T-helper 2 cell treated with Interferon-gamma antibody and Interleukin-4, amounts not matched to agents 5 μg/mL and 100 μg/mL, for 36 hours (primary cell): ENCODE results near the gene DNAH8.
"Not testable (repeated sequence)": the region's sequence is repeated elsewhere in the genome, so short reads cannot be mapped to it uniquely, and the experiment has no call there.

ENCODE experiments used
- DNase-seq: peaks from one replicate; pipeline ENCODE4 v3.0.0; 2021; ENCODE audit warnings: low spot score
- H3K27ac Mint-ChIP-seq: one replicate; pipeline ENCODE4 v1.8.0; 2021; ENCODE audit warnings: mild to moderate bottlenecking, mixed read lengths
- H3K27me3 Mint-ChIP-seq: one replicate; pipeline ENCODE4 v1.8.0; 2021; ENCODE audit warnings: low read depth, mixed read lengths
- H3K36me3 Mint-ChIP-seq: one replicate; pipeline ENCODE4 v1.8.0; 2021; ENCODE audit warnings: low read depth, mixed read lengths
- H3K4me1 Mint-ChIP-seq: one replicate; pipeline ENCODE4 v1.8.0; 2021; ENCODE audit warnings: low read depth, mixed read lengths
- H3K4me3 Mint-ChIP-seq: one replicate; pipeline ENCODE4 v1.8.0; 2022; ENCODE audit warnings: mild to moderate bottlenecking, moderate library complexity, mixed read lengths
- H3K9me3 Mint-ChIP-seq: one replicate; pipeline ENCODE4 v1.8.0; 2021; ENCODE audit warnings: mixed read lengths

The DNAH8 gene

GRCh38 chr6:38915205-38915925, 200.3 kb downstream of the DNAH8 start:
- Mint-ChIP-seq H3K4me1 (no peaks in the 10 kb centered on the region), H3K27ac (no peak overlapping the region), H3K36me3 (no peaks in the 10 kb centered on the region), H3K27me3 (peaks cover 4% of the 10 kb centered on the region), H3K9me3 (no peaks in the 10 kb centered on the region), H3K4me3 (no peak overlapping the region)
- DNase-seq = no peak

- DNase-seq, H3K9me3 Mint-ChIP-seq, H3K27me3 Mint-ChIP-seq, H3K4me1 Mint-ChIP-seq, H3K4me3 Mint-ChIP-seq, H3K36me3 Mint-ChIP-seq, H3K27ac Mint-ChIP-seq: not testable (repeated sequence)
Observed at GRCh38 chr6:38921540-38921939, 206.4 kb downstream of the DNAH8 start.

DNA sequence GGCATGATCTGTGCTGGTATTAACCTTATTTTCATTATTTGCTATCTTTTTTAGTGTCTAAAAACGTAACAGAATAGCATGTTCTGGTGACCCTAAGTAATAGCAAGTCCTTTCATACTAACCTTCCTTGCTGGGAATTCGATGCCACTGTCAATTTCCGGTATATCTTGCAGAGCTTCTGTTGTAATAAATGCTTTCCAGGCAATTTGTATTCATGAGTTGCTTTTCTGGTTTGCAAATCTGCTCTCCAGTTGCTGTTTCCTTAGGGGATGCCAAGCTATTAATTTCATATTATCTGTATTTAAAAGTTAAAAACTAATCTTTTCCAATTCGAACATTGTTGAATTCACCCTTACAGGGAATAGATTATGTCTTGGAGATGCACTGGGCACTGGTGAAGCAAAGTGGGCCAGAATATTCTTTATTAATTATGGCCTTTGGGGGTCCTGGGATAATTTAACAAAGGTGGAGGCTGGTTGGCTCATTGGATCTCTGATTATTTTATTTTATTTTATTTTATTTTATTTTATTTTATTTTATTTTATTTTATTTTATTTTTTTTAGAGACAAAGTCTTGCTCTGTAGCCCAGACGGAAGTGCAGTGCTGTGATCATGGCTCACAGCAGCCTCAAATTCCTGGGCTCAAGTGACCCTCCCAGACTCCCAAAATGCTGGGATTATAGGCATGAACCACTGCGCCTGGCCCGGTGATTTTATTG, 209.8 kb downstream of the DNAH8 start:
- H3K4me1 Mint-ChIP-seq = no peaks in the 10 kb centered on the region
- no peak overlapping the region for H3K27ac Mint-ChIP-seq
- no peaks in the 10 kb centered on the region for H3K9me3 Mint-ChIP-seq
- peaks cover 16% of the 10 kb centered on the region for H3K27me3 Mint-ChIP-seq
- DNase-seq = no peak
- H3K4me3 Mint-ChIP-seq = no peak overlapping the region
- H3K36me3 Mint-ChIP-seq = no peaks in the 10 kb centered on the region

DNA sequence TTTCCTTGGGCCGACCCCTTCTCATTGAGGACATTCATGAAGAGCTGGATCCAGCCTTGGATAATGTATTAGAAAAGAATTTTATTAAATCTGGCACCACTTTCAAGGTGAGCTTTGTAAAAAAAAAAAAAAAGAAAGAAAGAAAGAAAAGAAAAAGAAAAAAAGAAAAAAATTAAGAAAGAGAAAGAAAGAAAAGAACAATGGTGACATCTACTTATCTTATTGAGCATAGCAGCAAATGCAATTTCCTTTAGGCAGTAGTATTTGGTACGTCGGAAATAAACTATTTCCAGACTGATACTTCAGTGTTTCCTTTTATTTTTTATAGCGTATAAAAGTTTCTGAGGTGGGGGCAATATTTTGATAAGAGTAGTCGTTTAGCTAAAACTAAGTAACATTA, 214.4 kb downstream of the DNAH8 start:
- Mint-ChIP-seq H3K4me3 (no peak overlapping the region), H3K36me3 (no peaks in the 10 kb centered on the region), H3K4me1 (no peaks in the 10 kb centered on the region), H3K27ac (no peak overlapping the region), H3K27me3 (peaks cover 27% of the 10 kb centered on the region), H3K9me3 (no peaks in the 10 kb centered on the region)
- DNase-seq = no peak

GRCh38 chr6:38933426-38933825, 218.3 kb downstream of the DNAH8 start:
- H3K36me3 Mint-ChIP-seq = no peaks in the 10 kb centered on the region
- no peak for DNase-seq
- no peaks in the 10 kb centered on the region for H3K4me1 Mint-ChIP-seq
- H3K9me3 Mint-ChIP-seq = no peaks in the 10 kb centered on the region
- no peak overlapping the region for H3K4me3 Mint-ChIP-seq
- no peak overlapping the region for H3K27ac Mint-ChIP-seq
- H3K27me3 Mint-ChIP-seq = peaks cover 17% of the 10 kb centered on the region

GRCh38 chr6:38935051-38935450, 219.9 kb downstream of the DNAH8 start:
- Mint-ChIP-seq H3K27ac (no peak overlapping the region), H3K4me3 (no peak overlapping the region), H3K9me3 (no peaks in the 10 kb centered on the region), H3K27me3 (peaks cover 12% of the 10 kb centered on the region), H3K4me1 (no peaks in the 10 kb centered on the region), H3K36me3 (no peaks in the 10 kb centered on the region)
- no peak for DNase-seq

- Mint-ChIP-seq H3K36me3 (no peaks in the 10 kb centered on the region), H3K27ac (no peak overlapping the region), H3K4me3 (no peak overlapping the region), H3K9me3 (no peaks in the 10 kb centered on the region), H3K4me1 (no peaks in the 10 kb centered on the region), H3K27me3 (peaks cover 11% of the 10 kb centered on the region)
- DNase-seq = no peak
Observed at GRCh38 chr6:38937839-38938613, 222.9 kb downstream of the DNAH8 start.

DNA sequence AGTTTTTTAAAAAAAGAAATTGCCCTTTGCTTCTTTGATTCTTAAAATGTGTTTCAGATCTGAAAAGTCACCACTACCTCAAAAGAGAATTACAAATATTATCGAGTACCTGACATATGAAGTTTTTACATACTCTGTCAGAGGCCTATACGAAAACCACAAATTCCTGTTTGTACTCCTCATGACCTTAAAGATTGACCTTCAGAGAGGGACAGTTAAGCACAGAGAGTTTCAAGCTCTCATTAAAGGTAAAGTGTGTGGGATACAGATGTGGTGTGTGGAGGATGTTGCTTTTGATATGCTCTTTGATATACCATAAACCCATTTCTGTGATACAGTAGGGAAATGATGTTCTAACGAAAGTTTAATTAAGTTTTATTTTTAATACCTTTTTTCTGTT, 223.6 kb downstream of the DNAH8 start:
- Mint-ChIP-seq H3K4me3 (no peak overlapping the region), H3K27me3 (peaks cover 12% of the 10 kb centered on the region), H3K27ac (no peak overlapping the region), H3K4me1 (no peaks in the 10 kb centered on the region), H3K36me3 (no peaks in the 10 kb centered on the region), H3K9me3 (no peaks in the 10 kb centered on the region)
- DNase-seq = no peak

- no peaks in the 10 kb centered on the region for H3K9me3 Mint-ChIP-seq
- no peaks in the 10 kb centered on the region for H3K4me1 Mint-ChIP-seq
- no peak overlapping the region for H3K27ac Mint-ChIP-seq
- H3K36me3 Mint-ChIP-seq = no peaks in the 10 kb centered on the region
- H3K4me3 Mint-ChIP-seq = no peak overlapping the region
- no peak for DNase-seq
- peaks cover 22% of the 10 kb centered on the region for H3K27me3 Mint-ChIP-seq
Observed at GRCh38 chr6:38942442-38942841, 227.3 kb downstream of the DNAH8 start.

DNA sequence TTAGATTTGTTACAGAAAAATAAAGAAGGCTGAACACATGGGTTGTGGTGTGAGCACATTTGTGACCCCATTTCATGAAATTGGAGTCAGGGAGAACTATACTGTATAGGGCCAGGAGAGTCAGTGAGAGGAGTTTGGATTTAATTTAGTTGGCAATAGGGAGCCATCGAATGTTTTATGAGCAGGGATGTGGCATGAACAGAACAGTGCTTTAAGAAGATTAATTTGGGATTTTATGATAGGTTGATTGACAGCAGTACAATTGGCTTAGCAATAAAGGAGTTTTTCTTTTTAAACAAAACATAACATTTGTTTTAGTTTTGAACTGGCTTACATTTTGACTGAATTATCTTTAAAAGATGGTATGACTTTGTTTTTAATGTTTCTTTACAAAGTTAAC, 227.9 kb downstream of the DNAH8 start:
- no peak overlapping the region for H3K4me3 Mint-ChIP-seq
- no peaks in the 10 kb centered on the region for H3K9me3 Mint-ChIP-seq
- H3K4me1 Mint-ChIP-seq = no peaks in the 10 kb centered on the region
- H3K36me3 Mint-ChIP-seq = no peaks in the 10 kb centered on the region
- H3K27me3 Mint-ChIP-seq = peaks cover 22% of the 10 kb centered on the region
- H3K27ac Mint-ChIP-seq = no peak overlapping the region
- DNase-seq = no peak

- H3K4me1 Mint-ChIP-seq = no peaks in the 10 kb centered on the region
- peaks cover 22% of the 10 kb centered on the region for H3K27me3 Mint-ChIP-seq
- no peak for DNase-seq
- H3K36me3 Mint-ChIP-seq = no peaks in the 10 kb centered on the region
- H3K27ac Mint-ChIP-seq = no peak overlapping the region
- no peak overlapping the region for H3K4me3 Mint-ChIP-seq
- no peaks in the 10 kb centered on the region for H3K9me3 Mint-ChIP-seq
Observed at GRCh38 chr6:38943964-38944363, 228.9 kb downstream of the DNAH8 start.

- Mint-ChIP-seq H3K9me3 (no peaks in the 10 kb centered on the region), H3K27ac (no peak overlapping the region), H3K4me1 (no peaks in the 10 kb centered on the region), H3K4me3 (no peak overlapping the region), H3K36me3 (no peaks in the 10 kb centered on the region), H3K27me3 (peaks cover 22% of the 10 kb centered on the region)
- DNase-seq = no peak
Observed at GRCh38 chr6:38944655-38945279, 229.7 kb downstream of the DNAH8 start.

DNA sequence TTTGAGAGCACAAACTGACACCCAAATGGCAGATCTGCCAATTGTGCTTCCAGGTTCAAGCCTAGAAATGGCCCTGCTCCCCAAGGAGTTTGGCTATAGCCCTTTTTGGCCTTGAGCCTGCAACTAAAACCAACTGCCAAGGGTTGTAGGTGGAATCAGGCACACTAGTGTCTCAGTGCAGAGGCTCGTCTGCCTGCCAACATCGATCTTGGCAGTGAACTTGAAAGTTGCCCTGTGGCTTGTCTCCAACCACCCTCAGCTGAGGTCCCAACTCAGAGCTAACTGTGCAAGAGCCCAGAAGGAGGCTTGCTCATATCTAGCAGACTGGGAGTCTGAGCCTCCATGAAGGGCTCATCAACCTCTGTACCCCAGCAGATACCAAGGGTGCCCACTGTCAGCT, 240.8 kb downstream of the DNAH8 start:
- no peak for DNase-seq
- no peak overlapping the region for H3K27ac Mint-ChIP-seq
- peaks cover 26% of the 10 kb centered on the region for H3K27me3 Mint-ChIP-seq
- H3K4me3 Mint-ChIP-seq = no peak overlapping the region
- H3K9me3 Mint-ChIP-seq = no peaks in the 10 kb centered on the region
- no peaks in the 10 kb centered on the region for H3K4me1 Mint-ChIP-seq
- H3K36me3 Mint-ChIP-seq = no peaks in the 10 kb centered on the region

- no peak overlapping the region for H3K4me3 Mint-ChIP-seq
- no peaks in the 10 kb centered on the region for H3K36me3 Mint-ChIP-seq
Observed at GRCh38 chr6:38957426-38957825, 242.3 kb downstream of the DNAH8 start.

More at GRCh38 chr6:38957426-38957825, 242.3 kb downstream of the DNAH8 start:
- Mint-ChIP-seq H3K27ac (no peak overlapping the region), H3K9me3 (no peaks in the 10 kb centered on the region), H3K27me3 (peaks cover 30% of the 10 kb centered on the region), H3K4me1 (no peaks in the 10 kb centered on the region)
- no peak for DNase-seq
